Stimulated activated CD4-positive, alpha-beta T cell treated with anti-CD3 and anti-CD28 coated beads, TNF-alpha, amount 100 ng/mL, for 1 hour (primary cell): Measurements from ENCODE around the gene CDK2AP2.
"Not testable (repeated sequence)": the region's sequence is repeated elsewhere in the genome, so short reads cannot be mapped to it uniquely, and the experiment has no call there.

Experiments
- DNase-seq, 3 donors: peaks; one replicate each; pipeline ENCODE4 v3.0.0-alpha.2; 2020; ENCODE audit warnings: low read depth in 3 of 3, low spot score in 1 of 3

CDK2AP2 gene, protein sequence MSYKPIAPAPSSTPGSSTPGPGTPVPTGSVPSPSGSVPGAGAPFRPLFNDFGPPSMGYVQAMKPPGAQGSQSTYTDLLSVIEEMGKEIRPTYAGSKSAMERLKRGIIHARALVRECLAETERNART

DNA sequence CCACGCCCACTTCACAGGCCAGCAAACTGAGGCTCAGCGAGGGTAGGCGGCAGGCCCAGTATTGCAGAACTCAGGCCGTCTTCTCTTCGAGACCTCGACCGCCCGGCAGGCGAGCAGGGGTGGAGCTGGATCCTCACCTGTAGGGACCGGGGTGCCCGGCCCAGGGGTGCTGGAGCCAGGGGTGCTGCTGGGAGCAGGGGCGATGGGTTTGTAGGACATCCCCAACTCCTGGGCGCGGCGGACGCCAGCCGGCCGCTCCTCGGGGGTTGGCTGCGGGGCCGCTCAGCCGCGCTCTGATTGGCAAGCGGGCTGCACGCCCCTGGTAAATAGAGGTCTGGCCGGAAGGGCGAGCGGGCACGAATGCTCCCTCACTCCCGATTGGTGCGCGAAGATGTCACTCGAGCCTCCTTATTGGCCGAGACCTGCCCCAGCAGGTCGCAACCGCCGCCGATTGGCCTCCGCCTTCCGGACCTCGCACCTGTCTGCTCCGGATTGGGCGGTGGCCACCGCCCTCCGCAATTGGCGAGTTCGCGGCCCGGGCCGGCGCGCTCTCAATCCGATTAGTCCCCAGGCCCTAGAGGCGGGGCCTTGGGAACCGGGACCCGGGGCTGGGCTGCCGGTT lies at the start of gene CDK2AP2:
CDK2AP2 (minus strand) TSS at position 299 of the 622 bp plus-strand sequence; CDS start at position 219, 80 bp downstream.
- DNase-seq, result peak; percentile 93 to 95 (median 93)

DNA sequence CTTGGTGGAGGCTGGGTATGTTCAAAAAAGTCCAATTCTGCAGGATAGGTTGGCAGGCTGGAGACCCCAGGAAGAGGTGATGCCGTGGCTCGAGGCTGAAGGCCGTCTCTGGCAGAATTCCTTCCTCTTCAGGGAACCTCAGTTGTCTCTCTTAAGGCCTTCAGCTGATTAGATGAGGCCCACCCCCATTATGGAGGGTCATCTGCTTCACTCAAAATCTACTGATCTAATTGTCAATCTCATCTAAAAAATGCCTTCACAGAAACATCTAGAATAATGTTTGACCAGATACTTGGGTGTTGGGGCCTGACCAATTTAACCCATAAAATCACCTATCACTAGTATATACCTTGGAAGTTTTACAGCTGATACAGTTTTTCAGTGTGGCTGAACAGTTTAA lies 48.3 kb upstream of the CDK2AP2 start:
- DNase-seq, result no peak

DNA sequence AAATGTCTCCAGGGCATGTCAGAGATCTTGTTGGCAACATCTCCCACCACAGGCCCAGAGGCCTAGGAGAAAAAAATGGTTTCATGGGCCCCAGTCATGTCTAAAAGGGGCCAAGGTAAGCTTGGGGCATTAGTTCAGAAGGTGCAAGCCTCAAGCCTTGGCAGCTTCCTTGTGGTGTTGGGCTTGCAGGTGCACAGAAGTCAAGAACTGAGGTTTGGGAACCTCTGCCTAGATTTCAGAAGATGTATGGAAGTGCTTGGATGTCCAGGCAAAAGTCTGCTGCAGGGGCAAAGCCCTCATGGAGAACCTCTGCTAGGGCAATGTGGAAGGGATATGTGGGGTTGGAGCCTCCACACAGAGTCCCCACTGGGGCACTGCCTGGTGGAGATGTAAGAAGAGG lies 43.7 kb upstream of the CDK2AP2 start:
- DNase-seq, result not testable (repeated sequence)

DNA sequence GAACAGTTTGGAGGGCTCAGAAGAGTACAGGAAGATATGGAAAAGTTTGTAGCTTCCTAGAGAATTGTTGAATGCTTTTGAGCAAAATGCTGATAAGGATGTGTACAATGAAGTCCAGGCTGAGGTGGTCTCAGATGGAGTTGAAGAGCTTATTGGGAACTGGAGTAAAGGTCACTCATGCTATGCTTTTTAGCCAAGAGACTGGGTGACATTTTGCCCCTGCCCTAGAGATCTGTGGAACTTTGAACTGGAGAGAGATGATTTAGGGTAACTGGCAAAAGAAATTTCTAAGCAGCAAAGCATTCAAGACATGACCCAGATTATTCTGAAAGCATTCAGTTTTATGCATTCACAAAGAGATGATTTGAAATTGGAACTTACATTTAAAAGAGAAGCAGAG lies 43.2 kb upstream of the CDK2AP2 start:
- DNase-seq, result no peak

DNA sequence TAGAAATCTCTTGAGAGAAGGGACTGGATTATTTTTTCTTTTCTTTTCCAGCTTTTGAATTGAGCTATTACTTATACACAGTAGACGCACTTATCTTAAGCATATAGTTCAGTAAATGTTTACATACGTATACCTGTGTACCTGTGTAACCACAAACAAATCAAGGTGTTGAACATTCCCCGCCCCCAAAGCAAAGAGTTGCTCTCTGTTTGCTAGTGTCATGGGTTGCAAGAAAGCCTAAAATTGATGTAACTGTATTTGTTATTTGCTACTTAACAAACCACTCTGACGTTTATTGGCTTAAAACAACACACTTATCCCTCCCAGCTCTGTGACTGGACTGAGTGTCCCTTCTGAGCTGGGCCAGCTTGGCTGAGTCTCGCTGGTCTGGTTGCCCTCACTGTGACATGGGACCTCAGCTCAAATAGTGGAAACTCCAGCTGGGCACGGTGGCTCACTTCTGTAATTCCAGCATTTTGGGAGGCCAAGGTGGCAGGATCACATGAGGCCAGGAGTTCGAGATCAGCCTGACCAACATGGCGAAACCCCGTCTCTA lies 40.7 kb upstream of the CDK2AP2 start:
- no peak for DNase-seq

DNA sequence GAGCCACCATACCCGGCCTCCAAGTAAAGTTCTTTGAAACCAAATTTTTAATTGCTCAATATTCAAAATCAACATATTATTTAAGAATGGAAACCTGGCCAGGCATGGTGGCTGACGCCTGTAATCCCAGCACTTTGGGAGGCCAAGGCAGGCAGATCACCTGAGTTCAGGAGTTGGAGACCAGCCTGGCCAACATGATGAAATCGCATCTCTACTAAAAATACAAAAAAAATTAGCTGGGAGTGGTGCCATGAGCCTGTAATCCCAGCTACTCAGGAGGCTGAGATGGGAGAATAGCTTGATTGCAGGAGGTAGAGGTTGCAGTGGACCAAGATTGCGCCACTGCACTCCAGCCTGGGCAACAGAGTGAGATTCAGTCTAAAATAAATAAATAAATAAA lies 40.1 kb upstream of the CDK2AP2 start:
- not testable (repeated sequence) for DNase-seq

DNA sequence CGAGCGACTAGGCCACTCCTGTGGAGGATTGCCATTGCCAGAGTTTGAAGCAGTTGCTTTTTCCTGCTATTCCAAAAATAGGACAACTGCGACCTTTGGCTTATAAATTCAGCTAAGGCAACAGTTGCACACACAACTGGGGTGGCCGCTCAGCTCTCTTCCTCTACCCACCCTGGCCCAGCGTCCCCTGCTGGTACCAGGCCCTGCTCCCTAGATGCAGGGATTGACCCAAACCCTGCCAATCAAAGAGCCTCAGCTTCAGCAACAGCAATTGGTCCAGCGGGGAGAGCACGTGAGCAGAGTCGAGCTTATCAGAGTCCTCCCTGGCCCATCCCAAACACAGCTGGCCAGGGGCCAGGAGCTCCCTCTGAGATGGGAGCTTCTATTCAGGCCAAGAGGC lies 37.3 kb upstream of the CDK2AP2 start:
- no peak for DNase-seq

DNA sequence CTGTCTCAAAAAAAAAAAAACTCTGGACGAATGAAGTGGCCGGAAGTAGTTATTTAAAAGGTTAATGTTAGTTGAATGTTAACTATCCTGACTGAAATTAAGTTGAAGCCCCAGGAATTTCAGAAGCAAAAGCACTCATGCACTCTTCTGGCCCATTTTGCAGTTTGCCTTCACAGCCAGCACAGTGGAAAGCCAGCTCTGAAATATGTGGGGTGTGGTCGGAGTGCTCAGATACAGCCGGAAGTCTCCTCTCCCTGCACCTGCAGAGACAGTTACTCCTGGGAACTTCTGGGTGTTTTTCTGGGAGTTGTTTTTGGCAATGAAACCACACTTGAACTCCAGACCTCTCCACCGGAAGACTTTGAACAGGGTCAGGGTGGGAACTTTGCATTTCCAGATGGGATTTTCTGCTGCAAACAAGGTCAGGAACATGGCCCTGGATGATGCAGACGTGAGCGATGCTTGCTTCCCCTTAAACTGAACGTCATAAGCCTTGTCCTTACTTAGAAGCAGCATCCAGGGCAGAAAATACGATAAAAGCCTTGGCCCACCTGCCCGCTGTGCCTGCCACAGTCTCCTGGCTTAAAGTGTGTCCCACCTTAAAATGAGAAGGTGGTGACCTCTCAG lies 36.8 kb upstream of the CDK2AP2 start:
- no peak for DNase-seq

DNA sequence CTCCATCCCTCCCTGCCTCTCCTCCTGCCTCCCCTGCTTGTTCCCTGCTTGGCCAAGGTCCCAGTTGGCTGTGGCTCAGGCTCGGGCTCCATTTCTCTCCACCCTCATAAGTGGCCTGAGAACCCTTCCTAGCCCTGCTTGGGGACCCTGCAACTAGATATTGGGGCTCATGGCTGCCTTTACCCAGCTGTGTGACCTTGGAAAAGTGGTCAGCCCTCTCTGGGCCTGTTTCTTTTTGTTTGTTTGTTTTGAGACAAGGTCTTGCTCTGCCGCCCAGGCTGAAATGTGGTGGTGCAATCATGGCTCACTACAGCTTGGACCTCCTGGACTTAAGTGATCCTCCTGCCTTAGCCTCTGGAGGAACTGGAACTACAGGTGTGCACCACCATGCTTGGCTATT lies 35.6 kb upstream of the CDK2AP2 start:
- no peak for DNase-seq

DNA sequence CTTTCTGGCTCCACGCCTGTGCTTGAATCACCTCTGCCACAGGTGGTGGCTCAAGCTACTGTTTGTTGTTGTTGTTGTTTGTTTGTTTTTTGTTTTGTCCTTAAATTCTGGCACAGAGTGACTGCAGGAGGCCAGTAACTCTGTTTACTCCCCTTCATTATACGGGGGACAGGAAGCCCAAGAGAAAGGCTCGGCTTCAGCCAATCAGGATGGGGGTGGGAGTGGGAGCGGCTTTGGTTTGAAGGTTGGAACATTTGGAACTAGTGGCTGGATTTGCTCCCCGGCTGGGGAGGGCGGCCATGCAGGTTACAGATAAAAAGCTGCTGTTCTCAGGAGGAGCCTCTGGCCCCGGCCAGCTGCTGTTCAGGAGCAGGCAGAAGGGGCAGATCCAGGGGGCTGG lies 35.0 kb upstream of the CDK2AP2 start:
- no peak for DNase-seq

DNA sequence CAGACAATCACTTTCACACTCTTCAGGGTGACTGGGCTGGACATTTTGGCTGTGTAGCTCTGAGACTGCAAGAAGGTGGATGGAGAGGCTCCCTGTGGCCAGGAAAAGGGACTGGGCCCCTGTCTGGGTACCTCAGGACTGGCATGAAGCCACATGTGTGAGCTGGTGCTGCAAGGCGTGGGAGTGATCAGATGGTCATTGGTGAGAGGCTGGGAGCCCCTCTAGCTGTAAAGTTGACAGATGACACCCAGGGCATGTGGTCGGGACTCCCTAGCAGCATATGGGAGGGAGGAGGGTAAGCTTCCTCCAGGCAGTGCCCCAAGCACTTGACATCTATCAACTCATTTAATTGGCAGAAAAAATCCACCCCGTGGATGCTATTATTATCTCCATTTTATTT lies 34.2 kb upstream of the CDK2AP2 start:
- no peak for DNase-seq

DNA sequence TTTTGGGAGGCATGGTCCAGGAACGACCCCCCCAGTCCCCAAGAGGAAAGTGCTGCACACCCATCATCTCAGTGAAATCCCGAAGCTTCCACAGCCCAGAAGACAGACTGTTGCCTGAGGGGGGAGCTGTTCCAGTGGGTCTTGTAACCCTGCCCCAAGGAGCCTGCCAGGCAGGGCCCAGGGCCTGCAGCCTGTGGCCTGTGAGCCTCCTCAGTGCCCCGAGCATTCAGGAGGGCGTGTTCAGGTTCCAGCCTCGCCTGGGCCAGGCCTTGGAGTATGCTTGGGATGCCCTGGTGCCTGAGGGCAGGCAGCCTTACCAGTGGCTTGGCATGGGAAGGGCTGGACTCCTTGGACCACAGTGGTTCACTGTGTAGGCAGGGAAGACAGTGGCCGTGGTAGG lies 33.2 kb upstream of the CDK2AP2 start:
- DNase-seq, result no peak

DNA sequence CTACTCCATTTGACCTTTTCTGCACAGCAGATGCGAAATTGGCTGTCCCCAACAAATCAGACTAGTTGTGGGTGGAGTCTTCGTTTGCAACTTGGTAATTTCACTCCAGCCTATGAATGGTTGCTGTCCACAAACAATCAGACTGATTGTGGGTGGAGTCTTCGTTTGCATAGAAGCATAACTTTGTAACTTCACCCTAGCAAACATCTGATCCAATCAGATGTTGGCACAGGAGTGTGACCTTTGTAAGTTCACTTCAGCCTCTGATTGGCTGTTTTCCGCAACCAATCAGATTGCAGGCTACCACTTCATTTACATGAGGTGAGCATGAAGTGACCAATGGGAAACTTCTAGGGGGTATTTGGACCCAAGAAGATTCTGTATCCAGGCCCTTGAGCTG lies 31.6 kb upstream of the CDK2AP2 start:
- DNase-seq, result no peak

DNA sequence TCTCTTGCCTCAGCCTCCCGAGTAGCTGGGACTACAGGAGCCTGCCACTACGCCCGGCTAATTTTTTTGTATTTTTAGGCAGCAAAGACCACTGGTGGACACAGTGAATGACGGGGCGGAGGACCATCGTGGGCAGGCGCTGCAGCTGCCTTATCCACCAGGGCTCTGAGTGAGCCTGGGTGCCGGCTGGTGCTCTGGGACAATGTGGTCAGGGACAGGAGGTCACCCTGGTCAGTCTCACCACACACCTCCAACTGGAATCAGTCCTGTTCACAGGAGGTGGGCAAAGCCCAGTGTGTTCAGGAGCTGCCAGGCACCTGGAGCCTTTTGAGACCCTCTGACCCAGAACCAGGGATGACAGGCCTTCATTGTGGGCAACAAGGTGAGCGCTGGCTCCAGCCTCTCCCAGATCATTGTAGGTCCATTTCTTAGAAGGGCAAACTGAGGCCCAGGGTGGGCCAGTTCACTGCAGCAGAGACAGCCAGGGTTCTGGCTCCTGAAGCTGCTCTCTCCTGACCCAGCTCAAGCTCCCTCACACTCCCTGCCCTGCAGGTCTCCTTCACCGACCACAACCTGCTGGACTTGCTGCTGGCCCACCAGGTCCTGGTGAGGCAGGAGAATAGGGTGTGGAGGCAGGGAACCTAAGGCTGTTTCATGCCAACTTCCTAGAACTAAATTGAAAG lies 31.0 kb upstream of the CDK2AP2 start:
- no peak for DNase-seq

DNA sequence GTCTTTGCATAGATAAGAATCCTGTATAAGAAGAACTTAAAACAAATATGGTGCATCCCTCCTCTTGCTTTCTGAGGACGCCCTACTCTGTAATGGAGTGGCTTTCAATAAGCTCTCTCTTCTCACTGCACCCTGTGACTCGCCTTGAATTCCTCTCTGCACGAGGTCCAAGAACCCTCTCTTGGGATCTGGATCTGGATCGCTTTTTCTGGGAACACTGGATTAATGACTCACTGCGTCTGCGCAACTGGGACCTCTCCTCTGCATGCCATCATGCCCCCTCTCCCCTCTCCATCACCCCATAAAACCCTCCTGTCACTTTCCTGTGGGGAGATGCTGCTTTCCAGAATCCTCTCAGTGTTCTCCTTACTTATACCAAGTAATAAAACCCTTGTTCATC lies 30.3 kb upstream of the CDK2AP2 start:
- DNase-seq, result no peak

DNA sequence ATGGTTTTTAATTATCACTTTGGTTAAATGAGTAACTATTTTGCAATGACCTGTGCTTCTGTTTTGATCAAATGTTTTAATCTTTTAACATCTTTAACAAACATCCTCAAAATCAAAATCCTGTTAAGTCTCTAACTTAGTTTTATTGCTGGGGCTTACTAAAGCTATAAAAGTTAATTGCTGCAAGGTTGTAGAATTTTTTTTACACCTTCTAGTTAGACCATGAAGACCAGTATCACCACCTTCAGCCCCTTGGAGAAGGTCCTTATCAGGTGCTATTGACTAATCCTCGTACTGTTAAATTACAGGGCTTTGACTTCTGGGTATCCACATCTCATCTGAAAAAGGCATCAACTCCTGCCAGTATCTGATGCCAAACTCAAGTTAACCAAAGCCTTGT lies 27.6 kb upstream of the CDK2AP2 start:
- no peak for DNase-seq

DNA sequence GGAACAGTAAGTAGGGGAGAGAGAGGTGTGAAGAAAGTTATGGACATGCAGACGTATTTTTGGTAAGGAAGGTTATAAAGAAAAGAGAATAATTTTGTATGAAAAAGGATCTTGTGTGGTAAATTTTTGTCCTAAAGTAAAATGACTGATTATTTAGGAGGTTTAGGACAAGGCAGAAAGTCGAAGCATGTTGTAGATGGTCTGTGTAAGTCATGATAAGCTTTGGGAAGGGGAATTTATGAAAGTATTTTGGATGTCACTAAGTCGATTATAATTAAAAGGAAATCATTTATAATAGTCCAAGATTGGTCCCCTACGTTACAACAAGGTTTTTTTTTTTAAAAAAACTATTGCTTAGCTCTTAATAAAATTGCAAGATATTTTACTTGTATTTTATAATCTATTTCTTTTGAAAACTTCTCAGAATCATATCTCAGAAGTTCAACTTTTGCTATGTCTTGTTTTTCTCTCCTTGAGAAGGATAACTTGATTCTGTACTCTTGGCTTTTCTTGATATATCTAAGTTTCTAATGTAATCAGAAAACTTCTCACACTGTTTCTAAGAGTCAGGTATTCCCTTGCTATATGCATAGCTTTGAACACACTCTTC lies 26.2 kb upstream of the CDK2AP2 start:
- no peak for DNase-seq

DNA sequence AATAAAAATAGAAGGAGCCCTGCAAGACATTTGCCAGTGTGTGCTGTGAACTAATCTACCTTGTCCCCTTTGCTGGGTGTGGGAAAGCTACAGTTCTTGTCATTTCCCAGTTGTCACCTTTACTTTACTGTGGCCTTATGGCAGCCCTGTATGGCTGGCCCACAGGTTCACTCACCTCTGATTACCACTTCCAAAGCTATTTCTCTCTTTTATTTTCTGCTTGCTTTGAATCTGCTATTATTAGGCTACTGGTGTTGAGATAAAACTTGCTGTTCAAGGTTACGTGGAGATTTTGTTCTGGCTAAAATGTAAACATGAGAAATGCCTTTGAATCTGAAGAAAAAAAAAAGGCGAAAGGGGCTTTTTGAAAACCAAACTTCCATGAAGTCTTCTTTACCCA lies 24.9 kb upstream of the CDK2AP2 start:
- no peak for DNase-seq

DNA sequence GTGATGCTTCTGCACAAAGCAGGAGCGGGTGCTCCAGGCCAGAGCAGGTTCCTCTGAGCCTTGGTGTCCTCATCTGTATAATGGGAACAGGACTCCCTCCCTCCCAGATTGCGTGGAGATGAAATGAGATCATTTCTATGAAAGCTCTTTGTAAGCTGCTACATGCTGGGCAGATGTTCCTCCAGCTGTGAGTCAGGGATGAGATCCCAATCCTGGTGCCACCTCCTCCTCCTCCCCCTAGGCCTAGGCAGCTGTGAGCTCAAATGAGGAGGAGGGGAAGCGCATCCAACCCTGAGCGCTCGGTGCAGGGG lies 22.3 kb upstream of the CDK2AP2 start:
- DNase-seq, result no peak

DNA sequence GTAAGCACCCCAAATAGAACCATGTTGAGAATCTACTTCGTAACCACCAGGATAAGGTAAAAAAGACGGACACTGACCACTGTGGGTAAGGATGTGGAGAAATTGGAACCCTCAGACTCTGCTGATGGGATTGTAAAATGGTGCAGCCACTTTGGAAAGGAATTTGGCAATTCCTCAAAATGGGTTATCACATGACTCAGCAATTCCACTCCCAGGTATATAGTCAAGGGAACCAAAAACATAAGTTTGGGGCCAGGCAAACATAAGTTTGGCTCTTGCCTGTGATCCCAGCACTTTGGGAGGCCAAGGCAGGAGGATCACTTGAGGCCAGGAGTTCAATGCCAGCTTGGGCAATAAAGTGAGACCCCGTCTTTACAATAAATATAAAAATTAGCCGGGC lies 20.4 kb upstream of the CDK2AP2 start:
- no peak for DNase-seq

DNA sequence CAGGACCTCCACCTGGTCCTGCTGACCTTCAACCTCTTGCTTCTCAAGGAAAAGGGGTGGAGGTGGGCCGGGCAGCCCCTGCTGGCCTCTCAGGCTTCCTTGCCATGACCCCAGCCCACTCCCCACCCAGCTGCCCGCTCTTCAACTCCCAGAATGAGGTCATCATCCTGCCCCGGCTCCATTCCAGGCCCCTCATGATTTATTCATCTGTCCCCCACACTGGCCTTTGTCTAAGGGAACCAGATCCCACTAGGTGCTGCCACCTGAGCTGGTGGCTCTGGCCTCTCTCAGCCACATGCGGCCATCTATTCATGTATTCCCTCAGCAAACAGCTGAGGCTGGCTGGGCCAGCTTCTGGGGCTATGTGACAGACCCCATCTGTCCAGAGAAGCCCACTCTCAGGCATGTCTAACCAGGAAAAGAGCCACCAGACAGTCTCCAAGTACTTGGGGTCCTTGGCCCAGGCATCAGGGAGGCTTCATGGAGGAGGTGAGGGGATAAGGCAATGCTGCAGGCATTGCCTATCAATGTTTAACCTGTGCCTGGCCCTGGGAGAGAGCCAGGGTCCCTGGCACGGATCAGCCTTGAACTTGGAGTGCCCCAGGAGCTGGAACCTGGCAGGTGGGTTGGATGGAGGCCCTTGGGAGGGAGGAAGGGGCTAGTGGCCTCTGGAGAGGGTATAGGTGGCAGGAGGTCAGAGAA lies 17.5 kb upstream of the CDK2AP2 start:
- no peak for DNase-seq
